AG04449 (cell line): ENCODE measurements around the gene WDR27.
"Not testable (repeated sequence)": the region's sequence is repeated elsewhere in the genome, so short reads cannot be mapped to it uniquely, and the experiment has no call there.

Experiments
- CTCF ChIA-PET: fragments of 350-600 bp; formaldehyde crosslinking; extraction: SDS; loops from one replicate; lab custom pipeline; 2021; ENCODE audit warnings: antibody characterized with exemption; lab: Yijun Ruan, JAX
- POLR2A ChIA-PET: fragments of 400-600, 350-600 bp; formaldehyde crosslinking; extraction: SDS; loops from one replicate; lab custom pipeline; 2020; ENCODE audit warnings: antibody characterized with exemption, inconsistent platforms; lab: Yijun Ruan, JAX
- DNase-seq: peaks from one replicate; pipeline ENCODE4 v3.0.0-alpha.2; 2010; ENCODE audit warnings: low read depth, low spot score
- H3K4me3 ChIP-seq: 2 replicates; pipeline ENCODE4 v1.5.1; 2011; ENCODE audit warnings: low read depth, mild to moderate bottlenecking, control low read depth, low read length
- CTCF ChIP-seq: IDR thresholded peaks from one replicate; pipeline ENCODE4 v1.5.1; 2011; ENCODE audit warnings: mild to moderate bottlenecking, moderate library complexity, low read length, control low read depth, inconsistent platforms; ENCODE audit not compliant: insufficient read depth; ENCODE audit errors: missing control alignments

WDR27 gene

GRCh38 chr6:169513478-169514193, 188.2 kb downstream of the WDR27 start:
- TF ChIP-seq CTCF: no peak
- ChIA-PET POLR2A (no interaction called here), CTCF (interaction anchor here (0.6 to 1.5 kb wide), 3 partner anchors 78 to 557 kb away, joined by 3 to 4 read pairs (median 3); no protein-coding TSS in a partner anchor)
- no peak for DNase-seq
- no peak overlapping the region for H3K4me3 ChIP-seq

- CTCF ChIA-PET: interaction anchor here (1.2 kb wide), 1 partner anchor 10 kb away, joined by 3 read pairs; no protein-coding TSS in a partner anchor
- DNase-seq, POLR2A ChIA-PET, H3K4me3 ChIP-seq: not testable (repeated sequence)
Observed at GRCh38 chr6:169511785-169512184, 190.0 kb downstream of the WDR27 start.

- TF ChIP-seq CTCF: no peak
- DNase-seq: no peak
- CTCF ChIA-PET: no interaction called here
- POLR2A ChIA-PET: no interaction called here
- H3K4me3 ChIP-seq: no peak overlapping the region
Observed at GRCh38 chr6:169510871-169511270, 191.0 kb downstream of the WDR27 start.

GRCh38 chr6:169508452-169508851, 193.4 kb downstream of the WDR27 start:
- TF ChIP-seq CTCF: no peak
- POLR2A ChIA-PET: interaction anchor here (0.6 kb wide), 1 partner anchor 232 kb away, joined by 3 read pairs; no protein-coding TSS in a partner anchor
- CTCF ChIA-PET: interaction anchor here (1.4 kb wide), 1 partner anchor 8 kb away, joined by 4 read pairs; no protein-coding TSS in a partner anchor
- DNase-seq: no peak
- no peak overlapping the region for H3K4me3 ChIP-seq

- H3K4me3 ChIP-seq: no peak overlapping the region
- POLR2A ChIA-PET: no interaction called here
- no peak for TF ChIP-seq CTCF
- no peak for DNase-seq
- CTCF ChIA-PET: no interaction called here
Observed at GRCh38 chr6:169503422-169504152, 198.2 kb downstream of the WDR27 start.

- TF ChIP-seq CTCF: no peak
- CTCF ChIA-PET: no interaction called here
Observed at GRCh38 chr6:169502445-169502844, 199.4 kb downstream of the WDR27 start.

More at GRCh38 chr6:169502445-169502844, 199.4 kb downstream of the WDR27 start:
- POLR2A ChIA-PET: no interaction called here
- H3K4me3 ChIP-seq: no peak overlapping the region
- DNase-seq: no peak
